ENCODE data around the gene ABHD17A.
"Not testable (repeated sequence)": the region's sequence is repeated elsewhere in the genome, so short reads cannot be mapped to it uniquely, and the experiment has no call there.

DNA sequence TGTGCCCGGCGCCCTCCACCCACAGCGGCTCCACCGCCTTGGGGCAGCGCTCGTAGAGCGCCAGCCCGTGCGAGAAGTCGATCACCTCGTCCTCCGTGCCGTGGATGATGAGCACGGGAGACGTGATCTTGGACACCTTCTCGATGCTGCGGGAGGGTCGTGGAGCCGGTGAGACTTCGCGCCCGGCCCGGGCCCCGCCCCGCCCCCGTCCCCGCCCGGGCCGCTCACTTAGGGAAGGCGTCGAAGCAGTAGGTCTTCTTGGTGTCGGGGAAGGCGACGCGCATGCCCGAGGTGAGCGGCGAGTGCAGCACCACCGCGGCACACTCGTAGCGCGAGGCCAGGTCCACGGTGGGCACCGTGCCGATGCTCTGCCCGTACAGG lies 8.0 kb downstream of the ABHD17A start:
- not testable (repeated sequence) for TF ChIP-seq EP300 (IDR thresholded peaks at IDR 0.05; ENCODE audit: borderline replicate concordance in 1 of 2, low read depth in 1 of 2, low read length in 1 of 2); YY1 (IDR thresholded peaks at IDR 0.05; ENCODE audit: low read depth); EZH2phosphoT487 (IDR thresholded peaks at IDR 0.05; ENCODE audit: borderline replicate concordance, low read depth); RXRA (IDR thresholded peaks at IDR 0.05; ENCODE audit: borderline replicate concordance, low read depth); RAD21 (IDR thresholded peaks at IDR 0.05; ENCODE audit: low read length); GABPA (IDR thresholded peaks at IDR 0.05; ENCODE audit: low read depth); POLR2AphosphoS5 (IDR thresholded peaks at IDR 0.05; ENCODE audit: low read depth, low read length); NRF1 (IDR thresholded peaks at IDR 0.05; ENCODE audit: low read depth, low read length)
- TF ChIP-seq, protein P1, sequence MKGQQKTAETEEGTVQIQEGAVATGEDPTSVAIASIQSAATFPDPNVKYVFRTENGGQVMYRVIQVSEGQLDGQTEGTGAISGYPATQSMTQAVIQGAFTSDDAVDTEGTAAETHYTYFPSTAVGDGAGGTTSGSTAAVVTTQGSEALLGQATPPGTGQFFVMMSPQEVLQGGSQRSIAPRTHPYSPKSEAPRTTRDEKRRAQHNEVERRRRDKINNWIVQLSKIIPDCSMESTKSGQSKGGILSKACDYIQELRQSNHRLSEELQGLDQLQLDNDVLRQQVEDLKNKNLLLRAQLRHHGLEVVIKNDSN (IDR thresholded peaks at IDR 0.05; ENCODE audit: borderline replicate concordance, low read depth), result not testable (repeated sequence)
- TF ChIP-seq, protein P2, sequence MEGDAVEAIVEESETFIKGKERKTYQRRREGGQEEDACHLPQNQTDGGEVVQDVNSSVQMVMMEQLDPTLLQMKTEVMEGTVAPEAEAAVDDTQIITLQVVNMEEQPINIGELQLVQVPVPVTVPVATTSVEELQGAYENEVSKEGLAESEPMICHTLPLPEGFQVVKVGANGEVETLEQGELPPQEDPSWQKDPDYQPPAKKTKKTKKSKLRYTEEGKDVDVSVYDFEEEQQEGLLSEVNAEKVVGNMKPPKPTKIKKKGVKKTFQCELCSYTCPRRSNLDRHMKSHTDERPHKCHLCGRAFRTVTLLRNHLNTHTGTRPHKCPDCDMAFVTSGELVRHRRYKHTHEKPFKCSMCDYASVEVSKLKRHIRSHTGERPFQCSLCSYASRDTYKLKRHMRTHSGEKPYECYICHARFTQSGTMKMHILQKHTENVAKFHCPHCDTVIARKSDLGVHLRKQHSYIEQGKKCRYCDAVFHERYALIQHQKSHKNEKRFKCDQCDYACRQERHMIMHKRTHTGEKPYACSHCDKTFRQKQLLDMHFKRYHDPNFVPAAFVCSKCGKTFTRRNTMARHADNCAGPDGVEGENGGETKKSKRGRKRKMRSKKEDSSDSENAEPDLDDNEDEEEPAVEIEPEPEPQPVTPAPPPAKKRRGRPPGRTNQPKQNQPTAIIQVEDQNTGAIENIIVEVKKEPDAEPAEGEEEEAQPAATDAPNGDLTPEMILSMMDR (IDR thresholded peaks at IDR 0.05), result not testable (repeated sequence)
